Measurements from ENCODE around the gene UBASH3A.
"Not testable (repeated sequence)": the region's sequence is repeated elsewhere in the genome, so short reads cannot be mapped to it uniquely, and the experiment has no call there.

UBASH3A gene

DNA sequence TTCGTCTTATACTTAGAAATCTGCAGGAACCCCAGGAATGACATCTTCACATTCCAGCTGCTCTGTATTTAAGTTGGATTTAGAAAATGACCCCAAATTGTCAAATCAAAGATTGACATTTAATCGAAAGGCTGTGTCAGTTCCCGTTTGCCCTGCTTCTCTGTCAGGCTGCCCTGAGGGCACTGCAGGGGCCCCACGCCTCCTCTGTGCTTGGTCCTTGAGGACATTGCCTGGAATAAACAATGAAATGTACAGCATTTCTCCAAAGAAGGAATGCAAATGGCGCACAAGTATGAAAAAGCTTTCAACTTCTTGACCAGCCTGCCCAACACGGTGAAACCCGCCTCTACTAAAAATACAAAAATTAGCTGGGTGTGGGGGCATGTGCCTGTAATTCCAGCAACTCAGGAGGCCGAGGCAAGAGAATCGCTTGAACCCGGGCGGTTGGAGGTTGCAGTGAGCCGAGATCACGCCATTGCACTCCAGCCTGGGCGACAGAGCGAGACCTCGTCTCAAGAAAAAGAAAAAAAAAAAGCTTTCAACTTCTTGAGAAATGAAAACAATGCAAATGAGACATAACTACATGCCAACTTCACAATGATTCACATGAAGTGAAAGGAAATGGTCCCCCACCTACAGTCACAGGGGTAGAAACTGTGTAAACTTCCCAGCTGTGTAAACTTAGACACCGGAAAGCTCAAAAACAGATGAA lies 10.8 kb upstream of the UBASH3A start:
- DNase-seq = no peak

DNA sequence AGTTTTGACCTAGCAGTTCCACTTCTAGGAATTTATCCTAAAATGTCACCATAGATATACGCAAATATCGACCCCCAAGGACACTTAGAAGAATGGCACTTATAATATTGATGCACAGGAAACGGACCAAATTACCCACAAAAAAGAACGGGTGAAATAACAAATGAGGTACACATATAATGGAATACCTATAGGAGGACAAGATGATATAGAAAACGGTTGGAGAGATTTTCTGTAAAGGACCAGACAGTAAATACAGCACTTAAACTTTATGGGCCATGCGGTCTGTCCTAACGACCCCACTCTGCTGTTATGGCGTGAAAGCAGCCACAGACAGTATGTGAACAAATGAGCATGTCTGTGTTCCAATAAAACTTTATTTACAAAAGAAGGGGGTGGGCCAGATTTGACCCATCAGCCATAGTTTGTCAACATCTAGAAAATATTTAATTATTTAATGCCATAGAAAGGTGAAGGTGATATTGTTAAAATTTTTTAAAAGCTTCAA lies 10.2 kb upstream of the UBASH3A start:
- no peak for DNase-seq

DNA sequence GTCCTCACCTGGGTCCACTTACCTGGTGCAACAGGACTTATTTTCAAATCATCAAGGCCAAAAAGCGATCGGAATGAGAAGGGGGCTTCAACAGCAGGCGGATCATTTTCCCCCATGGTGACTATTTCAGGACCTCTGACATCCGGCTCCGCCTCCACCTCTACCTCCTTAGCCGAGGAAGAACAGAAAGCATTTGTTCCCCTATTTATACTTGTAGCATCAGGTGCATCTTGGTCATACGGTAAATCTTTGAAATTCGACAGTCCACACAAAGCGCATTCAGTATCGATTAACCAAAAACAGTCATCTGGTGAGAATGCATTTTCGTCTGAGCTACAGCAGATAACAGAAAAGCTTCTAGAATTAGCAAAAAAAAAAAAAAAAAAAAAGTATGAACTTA lies 8.4 kb upstream of the UBASH3A start:
- DNase-seq = no peak

DNA sequence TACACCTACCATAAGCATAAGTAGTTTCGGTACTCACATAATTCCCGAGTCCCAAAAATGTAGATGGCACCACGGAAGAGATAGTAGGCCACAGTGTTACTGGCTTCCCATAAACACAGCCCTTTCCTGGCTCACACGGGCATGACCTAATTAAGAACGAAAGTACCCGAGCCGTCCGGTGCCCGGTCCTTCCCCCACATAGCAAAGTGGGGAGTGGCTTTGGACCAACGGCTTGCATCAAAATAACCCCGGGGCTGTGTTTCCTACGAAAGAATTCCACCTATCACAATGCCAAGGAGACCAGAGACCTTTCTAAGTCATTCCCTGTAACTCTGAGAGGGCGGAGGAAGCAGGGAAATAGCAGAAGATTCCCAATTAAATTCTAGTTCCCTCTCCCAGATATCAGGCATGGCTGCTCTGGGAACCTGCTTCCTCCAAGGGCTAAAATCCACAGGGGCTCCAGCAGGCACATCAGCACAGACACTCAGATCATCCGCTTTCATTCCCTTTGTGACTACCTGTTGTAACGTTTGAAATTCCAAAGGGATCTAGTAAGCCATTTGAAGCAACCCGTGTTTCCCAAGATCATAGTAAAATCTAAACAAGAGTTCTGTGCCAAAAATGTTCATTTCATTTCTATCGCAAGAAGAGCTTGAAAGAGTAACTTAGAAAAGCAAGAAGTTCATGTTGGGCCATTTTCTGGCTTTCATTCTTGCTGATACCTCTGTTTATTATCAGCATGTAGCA lies 7.6 kb upstream of the UBASH3A start, which contains the start of gene TMPRSS3:
Gene TMPRSS3 (minus strand): TSS at position 148 of the 747 bp plus-strand sequence. CDS start 635 bp downstream, outside the sequence.
- no peak for DNase-seq

DNA sequence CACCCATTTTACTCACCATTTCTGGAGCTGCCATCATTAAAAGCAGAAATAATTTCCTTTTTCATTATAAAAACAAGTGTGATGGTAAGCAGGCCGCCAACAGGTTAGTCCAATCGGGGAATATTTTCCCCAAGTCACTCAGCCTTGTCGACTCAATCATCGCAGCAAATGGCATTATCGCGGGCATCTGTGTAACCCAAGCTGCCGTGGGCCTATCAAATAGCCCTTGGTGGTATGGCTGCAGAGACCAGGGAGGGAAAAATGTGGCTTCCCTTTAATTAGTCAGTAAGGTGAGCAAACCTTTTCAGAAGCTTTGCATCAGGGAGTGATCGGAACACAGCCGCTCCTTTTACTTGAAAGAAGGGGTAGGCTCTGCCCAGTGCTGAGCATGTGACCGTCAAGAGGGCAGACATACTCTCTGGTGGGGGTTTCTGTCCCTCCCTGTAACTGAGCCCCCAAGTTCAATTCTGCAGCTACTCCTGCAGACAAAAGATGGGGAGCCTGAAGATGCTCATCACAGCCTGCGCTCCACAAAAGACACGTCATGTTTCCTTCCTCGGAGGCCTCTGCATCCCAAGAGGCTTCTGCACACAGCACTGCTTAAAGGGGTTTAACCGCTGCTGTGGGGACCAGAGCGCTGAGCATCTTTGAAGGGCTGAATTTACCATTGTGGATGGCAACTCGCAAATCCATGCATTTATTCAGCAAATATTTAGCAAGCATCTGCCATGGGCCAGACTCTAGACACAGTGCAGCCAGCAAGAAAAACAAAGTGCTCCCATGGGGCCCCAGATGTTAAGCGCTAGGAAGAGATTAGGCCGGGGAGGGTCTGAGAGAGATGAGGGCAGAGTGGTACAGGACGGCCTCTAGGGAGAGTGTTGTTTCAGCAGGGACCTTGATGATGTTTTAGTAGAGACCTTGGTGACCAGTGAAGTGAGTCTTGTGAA lies 6.6 kb upstream of the UBASH3A start:
- DNase-seq = no peak

DNA sequence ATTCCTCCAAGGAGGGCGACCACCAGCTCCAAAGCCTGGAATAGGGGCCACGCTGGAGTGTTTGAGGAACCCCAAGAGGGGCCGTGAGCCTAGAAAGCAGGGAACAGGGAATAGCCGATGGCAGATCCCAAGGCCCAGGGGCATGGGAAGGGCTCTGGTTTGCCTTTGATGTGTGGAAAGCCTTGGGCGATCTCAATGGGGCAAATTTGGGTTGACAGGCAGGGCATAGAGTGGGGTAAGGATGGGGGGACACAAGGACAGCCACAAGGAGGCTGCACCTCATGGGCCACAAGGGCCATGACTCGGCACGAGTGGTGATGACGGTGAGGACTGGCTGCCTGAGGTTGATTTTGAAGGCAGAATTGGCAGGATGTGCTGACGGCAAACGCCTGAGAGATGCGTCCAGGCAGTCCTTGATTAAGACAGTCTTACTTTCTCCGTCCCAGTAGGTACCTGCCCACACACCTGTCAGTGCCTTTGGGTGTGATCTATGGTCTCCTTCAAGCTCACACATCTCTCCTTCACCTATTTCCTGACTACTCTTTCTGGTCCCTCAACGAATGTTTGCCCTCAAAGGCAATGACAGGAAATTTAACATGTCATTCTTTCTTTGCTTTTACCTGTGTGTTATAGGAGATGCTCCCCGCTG lies 5.8 kb upstream of the UBASH3A start:
- no peak for DNase-seq

DNA sequence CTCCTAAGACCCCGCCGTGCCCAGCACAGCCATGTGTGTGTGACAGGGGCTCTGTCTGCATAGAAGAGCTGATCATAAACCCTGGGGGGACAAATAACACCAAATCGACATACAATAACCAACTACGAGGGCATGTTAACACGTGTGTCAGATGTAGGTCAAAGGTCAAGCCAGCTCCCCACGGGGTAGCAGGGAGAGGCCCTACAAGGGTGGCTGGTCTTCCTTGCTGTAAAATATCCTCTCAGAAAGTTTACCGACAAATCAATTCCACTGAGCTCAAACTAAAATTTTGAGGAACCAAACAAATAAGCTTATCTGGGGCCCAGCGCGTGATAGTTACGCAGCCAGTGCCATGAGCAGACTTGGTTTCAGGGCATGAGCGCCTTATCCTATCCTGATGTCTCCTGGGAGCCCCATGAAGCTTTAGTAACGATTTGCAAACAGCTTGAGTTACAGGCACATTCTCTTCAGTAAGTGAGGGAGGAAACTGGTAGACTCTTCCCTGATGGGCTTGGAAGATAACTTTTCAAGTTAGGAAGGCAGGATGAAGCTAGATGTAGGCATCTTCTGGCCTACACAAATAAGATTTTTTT lies 5.2 kb upstream of the UBASH3A start:
- no peak for DNase-seq

DNA sequence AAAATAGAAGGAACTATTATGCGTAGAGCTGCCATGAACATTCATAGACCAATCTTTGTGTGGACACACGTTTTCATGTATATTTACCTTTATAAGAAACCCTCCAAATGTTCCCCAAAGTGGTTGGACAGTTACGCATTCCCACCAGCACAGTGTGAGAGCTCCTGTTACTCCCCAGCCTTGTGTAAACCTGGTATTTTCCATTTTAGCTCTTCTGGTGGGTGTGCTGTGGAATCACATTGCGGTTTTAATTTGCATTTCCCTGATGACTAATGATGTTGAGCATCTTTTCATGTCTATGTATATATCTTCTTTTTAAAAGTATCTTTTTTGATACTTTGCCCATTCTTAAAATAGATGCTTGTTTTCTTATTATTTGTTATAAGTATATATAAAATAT lies 3.2 kb upstream of the UBASH3A start:
- DNase-seq = no peak

DNA sequence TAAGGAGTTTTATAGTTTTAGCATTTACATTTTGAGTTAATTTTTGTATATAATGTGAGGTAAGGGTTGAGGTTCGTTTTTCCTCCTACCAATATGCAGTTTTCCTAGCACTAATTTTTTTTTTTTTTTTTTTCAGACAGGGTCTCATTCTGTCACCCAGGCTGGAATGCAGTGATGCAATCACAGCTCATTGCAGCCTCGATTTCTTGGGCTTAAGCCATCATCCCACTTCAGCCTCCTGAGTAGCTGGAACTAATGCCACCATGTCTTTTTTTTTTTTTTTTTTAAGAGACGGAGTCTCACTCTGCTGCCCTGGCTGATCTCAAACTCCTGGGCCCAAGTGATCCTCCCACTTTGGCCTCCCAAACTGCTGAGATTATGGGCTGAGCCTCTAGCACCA lies 2.5 kb upstream of the UBASH3A start:
- no peak for DNase-seq

DNA sequence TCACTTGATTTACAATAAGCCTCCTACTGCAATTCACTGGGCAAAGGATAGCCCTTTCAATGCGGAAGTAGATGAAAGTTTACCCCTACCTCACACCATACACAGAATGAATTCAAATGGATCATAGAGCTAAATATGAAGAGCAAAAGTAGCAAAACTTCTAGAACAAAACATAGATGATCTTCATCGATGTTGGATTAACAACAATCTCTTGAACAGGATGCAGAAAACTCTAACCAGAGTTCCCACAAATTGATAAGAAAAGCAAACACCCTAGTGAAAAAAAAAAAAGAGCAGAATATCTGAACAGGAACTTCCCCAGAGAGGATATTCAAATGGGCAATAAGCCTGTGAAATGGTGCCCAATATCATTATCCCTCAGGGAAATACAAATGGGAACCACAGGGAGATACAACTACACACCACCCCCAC lies 1.9 kb upstream of the UBASH3A start:
- DNase-seq = no peak

DNA sequence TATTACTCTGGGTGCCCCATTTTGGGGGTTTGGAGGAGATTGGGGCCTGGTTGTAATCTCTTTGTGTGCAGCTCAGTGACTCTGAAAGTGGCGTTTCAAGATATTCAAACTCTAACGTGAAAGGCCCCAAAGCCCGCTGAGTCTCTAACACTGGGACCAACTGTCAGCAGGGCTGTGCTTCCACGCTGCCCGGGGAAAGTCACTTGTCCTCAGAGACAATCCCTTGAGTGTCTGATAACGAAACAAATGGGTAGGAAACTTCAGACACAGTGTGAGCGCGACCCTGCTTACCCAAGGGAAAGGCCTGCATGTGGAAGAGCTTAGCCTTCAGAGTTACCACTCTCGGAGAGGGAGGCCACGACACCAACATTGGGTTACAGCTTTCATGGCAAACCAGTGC lies 837 bp downstream of the UBASH3A start:
- no peak for DNase-seq

DNA sequence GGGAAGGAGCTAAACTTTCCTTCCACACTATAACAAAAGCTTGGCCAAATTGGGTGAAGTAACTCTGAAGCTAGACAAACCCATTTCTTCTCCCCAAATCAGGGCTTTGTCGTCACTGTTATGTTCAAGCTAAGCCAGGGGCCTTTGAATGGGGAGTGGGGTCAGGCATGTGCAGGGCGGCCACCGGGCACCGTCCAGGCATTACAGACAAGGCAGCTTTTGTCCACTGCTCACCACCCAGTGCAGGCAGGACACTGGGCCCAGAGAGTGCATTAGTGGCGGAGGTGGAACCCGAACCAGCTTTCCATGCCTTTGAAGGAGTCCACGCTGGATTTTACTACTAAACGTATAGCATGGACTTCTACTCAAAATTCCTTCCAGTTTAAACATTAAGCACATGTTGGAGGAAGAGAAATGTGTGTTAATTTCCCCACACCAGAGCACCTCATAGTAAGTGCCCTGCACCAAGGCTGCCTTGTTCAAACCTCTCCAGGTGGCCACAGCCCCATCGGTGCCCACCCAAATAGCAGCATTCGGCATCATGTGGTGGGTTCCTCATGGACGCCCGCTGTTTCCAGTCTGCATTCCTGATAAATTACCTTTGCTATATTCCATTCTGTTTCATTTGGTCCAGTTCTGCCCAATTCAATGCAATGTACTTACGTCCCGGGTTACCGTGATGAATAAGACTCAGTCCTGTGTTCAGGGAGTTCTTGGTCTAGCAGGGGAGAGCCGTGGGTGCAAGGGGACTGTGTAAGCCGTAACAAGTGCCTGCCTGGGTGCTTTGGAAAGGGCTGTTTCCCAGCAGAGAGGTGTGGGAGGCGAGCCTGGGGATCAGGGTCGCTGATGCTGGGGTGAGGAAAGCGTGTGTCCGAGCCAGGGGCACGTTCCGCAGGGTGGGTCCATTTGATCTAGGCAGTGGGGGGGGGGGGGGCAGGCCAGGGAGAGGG lies 1.6 kb downstream of the UBASH3A start:
- no peak for DNase-seq

DNA sequence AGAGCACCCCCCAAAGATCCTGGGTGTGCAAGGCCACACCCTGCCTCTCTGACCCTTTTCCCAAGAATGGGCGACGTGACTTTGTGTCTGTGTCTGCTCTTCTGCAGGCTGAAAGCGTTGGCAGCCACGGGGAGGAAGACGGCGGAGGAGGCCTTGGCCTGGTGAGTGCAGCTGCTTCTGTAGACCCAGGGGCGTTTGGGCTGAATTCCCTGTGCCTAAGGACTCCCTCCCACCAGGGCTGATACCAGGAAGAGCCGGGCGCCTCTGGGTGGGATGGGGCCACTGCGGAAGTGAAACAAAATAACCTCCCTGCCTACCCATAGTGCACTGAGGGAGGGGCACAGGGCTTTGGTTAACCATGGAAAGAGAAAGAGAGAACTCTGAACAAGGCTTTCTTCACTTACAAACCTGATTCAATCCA lies 2.5 kb downstream of the UBASH3A start:
- DNase-seq = no peak

DNA sequence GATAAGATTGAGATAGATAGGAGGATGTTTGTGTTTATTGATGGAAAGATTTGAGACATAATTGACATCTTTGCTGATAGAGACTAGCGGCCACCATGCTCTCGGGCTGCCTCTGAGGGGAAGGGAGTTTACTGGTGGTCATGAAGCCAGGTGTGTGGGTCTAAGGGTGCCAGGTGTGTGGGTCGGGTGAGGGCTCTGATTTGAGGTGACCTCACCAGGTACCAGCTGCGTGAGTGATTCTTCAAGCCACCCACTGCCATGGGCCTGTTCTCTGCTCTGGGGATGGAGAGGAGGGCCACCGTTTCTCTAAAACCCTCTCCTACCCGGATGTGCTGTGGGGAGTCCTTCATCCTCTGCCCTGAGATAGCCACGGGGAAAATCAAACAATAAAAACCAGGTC lies 3.2 kb downstream of the UBASH3A start:
- no peak for DNase-seq

DNA sequence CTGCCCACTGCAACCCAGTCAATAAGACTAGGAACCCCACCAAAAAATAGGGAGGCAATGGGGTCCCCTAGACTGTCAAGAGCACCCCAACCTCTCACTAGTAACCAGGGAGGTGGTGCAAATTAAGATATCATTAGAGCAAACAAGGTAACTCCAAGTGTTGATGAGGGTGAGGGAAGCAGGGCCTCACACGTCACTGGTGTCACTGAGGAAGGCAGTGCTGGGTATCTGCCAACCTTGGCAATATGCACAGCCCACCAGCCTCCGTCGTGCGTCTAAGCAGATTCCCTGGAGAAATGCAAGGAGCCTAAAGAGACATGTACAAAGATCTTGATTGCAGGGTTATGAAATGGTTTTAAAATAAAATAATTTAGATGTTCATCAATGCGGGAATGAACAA lies 3.8 kb downstream of the UBASH3A start:
- DNase-seq = no peak

DNA sequence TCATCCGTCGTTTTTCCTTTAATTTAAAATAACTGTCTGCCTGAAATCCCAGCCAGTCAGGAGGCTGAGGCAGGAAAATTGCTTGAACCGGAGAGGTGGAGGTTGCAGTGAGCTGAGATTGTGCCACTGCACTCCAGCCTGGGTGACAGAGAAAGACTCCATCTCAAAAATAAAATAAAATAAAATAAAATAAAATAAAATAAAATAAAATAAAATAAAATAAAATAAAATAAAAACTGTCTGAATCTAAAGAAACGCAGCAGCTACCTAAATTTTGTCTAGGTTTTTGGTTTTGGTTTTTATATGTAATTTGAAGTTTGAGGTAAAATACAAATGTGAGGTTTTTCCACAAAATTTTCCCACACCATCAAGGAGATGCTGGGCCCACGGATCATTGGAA lies 5.0 kb downstream of the UBASH3A start:
- DNase-seq = not testable (repeated sequence)

DNA sequence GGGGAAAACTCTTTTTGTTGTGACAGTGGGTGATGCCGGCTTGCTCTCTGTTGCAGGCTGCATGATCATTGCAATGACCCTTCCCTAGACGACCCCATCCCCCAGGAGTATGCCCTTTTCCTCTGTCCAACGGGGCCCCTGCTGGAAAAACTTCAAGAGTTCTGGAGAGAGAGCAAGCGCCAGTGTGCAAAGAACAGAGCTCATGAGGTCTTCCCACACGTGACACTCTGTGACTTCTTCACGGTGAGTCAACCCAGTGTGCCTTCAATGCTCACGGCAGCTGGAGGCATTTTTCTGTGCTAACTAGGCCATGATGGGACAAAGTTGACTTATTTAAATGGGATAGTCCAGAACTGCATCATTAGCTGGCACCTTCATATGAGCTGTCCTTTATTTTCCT lies 5.7 kb downstream of the UBASH3A start:
- no peak for DNase-seq

DNA sequence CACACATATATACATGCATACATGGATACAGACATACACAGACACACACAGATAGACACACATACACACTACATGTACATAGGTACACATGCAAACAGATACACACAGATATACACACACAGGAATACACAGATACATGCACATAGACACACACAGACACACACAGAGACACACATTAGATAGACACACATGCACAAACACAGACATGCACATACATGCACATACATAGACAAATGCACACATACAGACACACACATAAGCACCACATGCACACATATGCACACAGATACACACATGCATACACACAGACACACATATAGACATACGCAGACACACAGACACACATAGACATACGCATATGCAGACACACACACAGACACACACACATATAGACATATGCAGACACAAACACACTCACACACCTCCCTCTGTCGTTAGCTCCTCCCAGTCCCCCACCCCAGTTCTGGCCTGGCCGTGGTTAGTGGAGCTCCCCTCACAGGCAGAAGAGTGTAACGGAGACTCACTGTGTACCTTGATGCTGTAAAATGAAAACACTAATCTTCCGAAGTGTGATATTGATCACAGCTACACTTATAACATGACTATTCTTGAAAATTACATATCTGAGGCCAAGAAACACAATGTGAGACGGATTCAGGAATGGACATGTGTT lies 7.6 kb downstream of the UBASH3A start:
- DNase-seq = no peak

DNA sequence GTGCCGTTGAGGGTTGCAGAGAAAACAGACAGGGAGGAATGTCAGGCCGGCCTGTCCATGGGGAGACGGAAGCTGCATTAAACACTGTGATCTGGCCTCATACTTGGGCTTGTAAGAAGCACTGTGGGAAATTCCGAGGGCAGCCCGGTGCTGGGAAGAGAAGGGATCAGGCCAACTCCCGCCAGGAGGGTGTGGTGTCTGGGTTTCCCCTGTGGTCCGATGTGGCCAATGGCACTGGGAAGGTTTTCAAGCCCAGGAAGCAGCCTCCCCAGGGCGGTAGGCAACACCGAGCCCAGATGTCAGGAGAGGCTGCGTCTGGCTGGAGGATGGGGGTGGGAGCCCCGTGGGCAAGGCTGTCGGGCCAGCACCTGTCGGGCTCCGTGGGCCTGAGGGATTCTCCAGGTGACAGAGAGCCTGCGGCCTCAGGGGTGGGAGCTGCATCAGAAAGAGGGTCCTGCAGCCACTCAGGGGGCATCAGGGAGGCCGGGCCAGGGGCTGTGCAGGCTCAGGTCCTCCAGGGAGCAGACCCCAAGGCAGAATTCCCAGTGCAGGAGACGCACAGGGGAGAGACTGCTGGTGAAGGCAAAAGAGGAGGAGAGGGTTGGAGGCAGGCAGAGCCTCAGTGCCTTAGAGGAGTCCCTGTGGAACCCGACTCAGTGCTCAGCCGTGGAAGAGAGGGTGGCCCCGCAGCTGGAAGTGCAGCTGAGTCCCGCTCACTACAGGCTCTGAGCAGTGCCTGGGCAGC lies 8.4 kb downstream of the UBASH3A start:
- no peak for DNase-seq

DNA sequence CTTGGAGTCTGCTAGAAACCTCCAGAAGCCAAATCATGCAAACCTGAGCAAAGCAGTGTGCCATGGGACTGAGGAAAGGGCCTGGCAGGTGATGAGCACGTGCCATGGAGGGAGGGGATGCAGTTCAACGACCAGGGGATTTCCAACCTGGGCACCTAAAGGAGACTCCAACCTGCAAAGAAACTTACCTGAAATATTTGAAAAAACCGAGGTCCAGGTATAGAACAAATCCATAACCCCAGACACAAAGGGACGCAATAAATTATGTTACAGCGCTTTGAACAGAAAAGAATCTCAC lies 8.9 kb downstream of the UBASH3A start:
- DNase-seq = no peak
